HG02678 (cell line): ENCODE data around the gene FABP6.
"Not testable (repeated sequence)": the region's sequence is repeated elsewhere in the genome, so short reads cannot be mapped to it uniquely, and the experiment has no call there.

Experiments
- ATAC-seq: cut with Tn5 transposase; IDR thresholded peaks from one replicate; pipeline ENCODE4 v1.9.1; 2021; ENCODE audit warnings: mild to moderate bottlenecking, moderate library complexity; ENCODE audit not compliant: unreplicated experiment

FABP6 gene, protein sequence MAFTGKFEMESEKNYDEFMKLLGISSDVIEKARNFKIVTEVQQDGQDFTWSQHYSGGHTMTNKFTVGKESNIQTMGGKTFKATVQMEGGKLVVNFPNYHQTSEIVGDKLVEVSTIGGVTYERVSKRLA

DNA sequence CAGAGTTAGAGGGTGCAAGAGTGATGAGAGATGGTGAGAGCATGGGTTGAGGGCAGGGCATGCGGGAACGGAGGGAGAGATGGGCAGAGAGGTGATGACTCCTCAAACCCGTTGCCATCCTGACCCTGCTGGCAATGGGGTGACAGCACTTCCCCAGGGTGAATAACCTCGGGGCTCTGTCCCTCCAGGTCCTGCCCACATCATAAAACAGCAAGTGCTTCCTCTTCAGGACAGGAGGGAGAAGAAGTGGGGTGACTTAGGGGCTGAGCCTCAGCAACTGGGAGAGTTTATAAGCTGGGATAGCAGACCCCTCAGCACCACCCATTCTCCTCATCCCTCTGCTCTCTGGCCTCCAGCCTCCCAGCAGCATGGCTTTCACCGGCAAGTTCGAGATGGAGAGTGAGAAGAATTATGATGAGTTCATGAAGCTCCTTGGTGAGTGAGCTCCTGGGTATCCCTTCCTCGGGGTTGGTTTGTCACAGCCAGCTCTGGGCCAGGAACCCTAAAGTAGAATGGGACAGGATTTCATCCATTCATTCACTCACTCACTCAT is at the start of gene FABP6:
Gene FABP6, plus strand, starts transcription at position 317 of the 553 bp plus-strand sequence. Its CDS starts 52 bp downstream, at position 369.
- no peak for ATAC-seq

DNA sequence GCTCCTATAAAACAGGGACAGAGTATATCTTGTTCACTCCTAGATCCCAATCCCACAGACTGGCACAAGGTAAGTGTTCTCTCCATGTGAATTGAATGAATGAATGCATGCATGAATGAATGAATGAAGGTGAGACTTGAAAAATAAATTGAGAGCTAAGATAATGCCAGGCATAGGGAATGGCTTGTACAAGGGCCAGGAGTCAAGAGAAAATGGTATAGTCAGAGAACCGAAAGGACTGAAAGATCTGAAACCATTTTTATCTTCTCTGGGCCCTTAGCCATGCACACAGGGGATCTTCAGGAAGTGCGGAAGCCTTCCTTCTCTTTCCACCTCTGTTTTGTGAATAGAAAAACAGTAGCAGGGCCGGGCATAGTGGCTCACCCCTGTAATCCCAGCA is 48.4 kb upstream of the FABP6 start:
- ATAC-seq: no peak

DNA sequence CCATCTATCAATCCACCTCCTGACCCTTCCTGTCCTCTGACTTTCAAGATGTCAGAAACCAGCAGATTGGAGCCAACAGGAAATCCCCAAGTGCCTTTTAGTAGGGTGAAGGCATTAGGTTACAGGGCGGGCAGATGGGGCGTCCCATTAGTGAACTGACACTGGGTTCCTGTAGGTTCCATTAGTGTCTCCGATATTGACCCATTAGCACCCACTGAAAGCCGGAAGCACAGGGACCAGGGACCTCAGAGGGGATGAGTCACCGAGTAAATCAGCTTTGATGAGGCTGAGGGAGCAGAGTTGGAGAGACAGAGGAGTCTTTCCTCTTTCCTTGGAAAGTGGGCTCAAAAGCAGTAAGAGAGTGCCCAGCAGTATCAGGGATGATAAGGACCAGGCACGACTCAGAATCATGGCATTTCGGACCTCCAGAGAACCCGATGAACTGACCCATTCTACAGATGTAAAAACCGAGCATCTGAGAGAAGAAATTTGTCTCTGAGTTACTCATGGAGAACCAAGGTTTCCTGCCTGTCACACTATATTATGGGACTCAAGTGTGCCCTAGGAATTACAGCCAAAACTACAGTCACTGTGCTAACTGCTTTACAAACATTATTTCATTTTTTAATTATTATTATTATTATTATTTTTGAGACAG is 47.2 kb upstream of the FABP6 start:
- no peak for ATAC-seq

DNA sequence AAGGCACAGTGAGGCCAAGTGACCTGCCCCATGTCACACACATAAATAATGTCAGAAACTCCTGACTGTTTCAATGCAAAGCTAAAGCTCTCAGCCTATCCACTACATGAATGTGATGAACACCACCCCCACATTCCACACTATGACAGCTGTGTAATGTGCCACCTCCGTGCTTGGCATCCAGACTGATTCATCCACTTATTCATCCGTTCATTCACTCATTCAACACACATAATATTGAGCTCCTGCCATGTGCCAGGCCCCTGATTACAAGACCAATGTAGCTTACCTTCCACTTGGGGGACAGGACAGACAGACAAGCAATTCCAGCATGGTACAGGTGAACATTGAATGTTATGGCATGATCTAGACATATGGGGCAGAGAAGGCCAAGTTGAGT is 46.2 kb upstream of the FABP6 start:
- ATAC-seq: no peak

DNA sequence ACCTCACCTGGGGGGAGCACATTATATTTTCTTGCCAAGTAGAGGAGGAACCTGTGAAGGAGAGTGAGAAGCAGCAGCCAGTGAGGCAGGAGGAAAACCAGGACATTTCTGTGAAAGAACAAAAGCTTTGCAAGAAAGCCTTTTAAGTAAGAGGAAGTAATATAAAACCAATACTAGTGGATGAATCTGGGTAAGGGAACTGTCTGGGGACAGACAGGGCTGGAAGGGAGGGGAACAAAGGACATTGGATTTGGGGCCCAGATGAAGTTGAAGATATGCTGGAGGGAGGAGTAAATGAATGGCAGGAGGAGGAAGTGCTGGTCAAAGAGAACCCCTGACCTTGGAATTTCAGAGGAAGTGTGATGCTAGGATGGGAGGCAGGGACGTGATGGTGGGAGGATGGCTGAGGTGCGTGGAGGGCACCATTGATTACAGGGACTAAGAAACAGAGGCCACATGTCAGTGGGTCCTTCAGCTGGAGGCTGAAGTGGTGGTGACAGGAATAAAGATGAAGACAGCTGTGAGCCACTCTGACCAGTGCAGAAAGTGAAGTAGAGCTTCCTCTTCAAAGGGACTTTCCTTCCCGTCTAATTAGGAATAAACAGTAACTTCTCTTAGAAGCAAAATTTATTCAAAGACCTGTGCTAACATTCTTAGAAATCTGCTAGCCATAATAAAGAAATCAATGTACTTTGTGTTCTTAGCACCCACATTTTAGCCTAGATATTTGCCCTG is 43.5 kb upstream of the FABP6 start:
- no peak for ATAC-seq

DNA sequence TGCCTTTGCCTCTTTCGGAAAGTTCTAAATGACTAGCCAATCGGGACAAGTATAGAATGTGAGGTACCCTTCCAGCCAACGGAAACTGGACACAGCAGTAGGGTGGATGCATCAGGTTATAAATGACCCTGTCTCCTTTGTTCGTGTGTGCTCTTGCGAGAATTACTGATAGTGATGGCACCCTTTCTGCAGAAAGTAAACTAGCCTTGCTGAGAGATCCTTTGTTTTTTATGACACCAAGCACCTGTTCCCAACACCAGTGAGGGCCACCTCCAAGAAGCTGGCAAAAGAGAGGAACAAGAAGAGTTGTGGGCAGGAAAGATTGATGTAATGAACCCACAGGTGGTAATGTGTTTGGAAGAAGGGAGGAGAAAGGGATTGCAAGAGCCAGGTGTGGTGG is 42.8 kb upstream of the FABP6 start:
- ATAC-seq: no peak

DNA sequence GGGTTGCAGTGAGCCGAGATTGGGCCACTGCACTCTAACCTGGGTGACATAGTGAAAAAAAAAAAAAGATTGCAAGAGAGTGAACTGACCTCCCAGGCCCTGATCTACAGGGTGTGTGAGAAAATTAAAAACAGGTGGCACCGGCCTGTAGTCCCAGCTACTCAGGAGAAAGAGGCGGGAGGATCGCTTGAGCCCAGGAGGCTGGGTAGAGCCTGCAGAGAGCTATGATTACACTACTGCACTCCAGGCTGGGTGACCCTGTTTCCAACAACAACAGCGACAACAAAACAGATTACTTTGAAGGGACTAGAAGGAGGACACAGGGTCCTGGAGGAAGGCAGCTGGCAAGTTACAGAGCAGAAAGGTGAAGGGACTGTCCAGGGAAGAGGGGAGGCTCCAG is 42.2 kb upstream of the FABP6 start:
- no peak for ATAC-seq

DNA sequence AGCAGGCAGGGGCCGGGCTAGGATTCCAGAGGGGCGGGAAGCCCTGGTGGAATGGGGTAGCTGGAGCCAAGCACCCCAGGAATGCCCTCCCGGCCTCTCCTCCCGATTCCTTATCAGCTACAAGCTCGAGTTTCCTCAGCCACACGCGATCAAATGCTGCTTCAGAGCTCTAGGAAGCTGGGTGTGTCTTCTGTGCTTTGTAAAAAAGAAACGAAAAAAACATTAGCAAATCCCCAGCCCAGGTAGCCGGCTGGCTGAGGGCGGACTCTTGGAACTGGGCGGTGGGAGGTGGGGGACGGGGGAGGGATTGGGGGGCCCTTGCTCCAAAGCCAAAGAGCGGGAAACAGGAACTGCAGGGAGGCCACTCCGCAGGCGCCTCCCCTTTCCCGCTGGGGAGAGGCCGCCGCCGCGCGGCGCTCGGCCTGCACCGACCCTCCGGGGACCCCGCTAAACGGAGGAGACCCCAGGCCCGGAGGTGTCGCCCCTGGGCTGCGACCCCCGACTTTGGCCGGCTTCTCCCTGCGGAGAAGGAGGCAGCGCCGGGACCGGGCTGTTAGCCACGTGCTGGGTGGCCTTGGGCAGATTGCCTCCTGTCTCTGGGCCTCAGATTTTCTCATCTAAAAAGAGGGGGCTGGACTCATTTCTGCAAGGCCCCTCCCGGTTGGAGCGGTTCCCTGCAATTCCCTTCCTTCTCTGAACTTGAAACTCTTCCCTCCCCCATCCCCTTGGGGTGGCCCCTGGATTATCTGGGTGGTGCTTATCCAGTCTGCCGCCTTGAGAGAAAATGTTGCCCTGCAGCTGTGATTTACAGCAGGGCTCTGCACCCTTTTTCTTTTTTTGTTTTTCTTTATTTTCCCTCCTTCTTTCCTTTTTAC is 40.9 kb upstream of the FABP6 start:
- ATAC-seq: no peak

DNA sequence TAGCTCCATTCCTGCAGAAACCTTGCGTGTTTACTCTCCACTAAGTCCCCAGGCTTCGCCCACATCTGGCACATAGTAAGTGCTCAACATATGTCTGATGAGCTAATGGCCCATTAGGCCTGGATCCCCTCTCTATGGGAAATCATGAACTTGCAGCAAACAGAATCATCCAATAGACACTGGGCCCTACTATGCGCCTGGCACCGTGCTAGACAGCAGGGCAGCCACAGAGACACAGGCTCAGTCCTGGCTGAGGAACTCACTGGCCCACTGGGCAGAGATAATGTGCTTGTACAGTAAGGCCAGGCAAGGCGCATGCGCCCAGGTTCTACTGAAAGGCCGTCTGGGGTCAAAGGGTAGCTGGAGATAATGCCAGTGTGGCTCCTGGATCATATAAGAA is 36.9 kb upstream of the FABP6 start:
- ATAC-seq: no peak

DNA sequence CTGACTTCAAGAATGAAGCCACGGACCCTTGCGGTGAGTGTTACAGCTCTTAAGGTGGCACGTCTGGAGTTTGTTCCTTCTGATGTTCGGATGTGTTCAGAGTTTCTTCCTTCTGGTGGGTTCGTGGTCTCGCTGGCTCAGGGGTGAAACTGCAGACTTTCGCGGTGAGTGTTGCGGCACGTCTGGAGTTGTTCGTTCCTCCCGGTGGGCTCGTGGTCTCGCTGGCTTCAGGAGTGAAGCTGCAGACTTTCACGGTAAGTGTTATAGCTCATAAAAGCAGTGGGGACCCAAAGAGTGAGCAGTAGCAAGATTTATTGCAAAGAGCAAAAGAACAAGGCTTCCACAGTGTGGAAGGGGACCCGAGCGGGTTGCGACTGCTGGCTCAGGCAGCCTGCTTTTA is 36.2 kb upstream of the FABP6 start:
- not testable (repeated sequence) for ATAC-seq

DNA sequence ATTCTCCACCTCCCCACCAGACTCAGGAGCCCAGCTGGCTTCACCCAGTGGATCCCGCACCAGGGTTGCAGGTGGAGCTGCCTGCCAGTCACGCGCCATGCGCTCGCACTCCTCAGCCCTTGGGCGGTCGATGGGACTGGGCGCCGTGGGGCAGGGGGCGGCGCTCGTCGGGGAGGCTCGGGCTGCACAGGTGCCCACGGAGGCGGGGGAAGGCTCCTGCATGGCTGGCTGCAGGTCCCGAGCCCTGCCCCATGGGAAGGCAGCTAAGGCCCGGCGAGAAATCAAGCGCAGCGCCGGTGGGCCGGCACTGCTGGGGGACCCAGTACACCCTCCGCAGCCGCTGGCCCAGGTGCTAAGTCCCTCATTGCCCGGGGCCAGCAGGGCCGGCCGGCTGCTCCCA is 35.5 kb upstream of the FABP6 start:
- not testable (repeated sequence) for ATAC-seq

DNA sequence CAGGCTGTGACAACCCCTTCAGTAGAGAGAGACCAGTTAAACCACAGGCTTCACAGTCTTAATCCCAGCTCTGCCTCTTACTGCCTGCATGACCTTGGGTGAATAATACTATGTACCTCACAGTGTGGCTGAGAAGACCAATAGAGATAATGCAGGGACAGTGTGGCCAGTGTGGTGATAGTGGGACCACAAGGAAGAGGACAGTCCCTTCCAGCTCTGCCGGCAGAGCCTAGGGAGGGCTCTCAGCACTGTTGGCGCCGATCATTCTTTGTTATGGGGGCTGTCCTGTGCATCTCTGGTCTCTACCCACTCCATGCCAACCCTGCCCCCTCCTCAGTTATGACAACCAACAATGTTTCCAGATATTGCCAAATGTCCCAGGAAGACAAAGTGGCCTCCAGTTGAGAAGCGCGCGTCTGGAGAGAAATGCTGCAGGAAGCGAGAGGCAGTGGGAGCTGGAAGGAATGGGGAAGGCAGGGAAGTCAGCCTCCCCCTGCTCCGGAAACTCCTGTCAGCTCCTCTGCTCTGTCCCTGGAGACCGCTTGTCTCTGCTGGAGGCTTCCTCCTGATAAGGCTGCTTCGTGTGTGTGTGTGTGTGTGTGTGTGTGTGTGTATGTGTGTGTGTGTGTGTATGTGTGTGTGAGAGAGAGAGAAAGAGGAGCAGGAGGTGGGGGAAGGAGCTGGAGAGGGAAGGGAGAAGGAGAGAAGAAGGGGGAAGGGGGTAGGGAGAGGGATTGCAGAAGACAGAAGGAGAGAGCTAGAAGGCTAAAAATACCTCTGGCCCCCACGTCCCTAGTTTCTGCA is 31.8 kb upstream of the FABP6 start:
- ATAC-seq: no peak

DNA sequence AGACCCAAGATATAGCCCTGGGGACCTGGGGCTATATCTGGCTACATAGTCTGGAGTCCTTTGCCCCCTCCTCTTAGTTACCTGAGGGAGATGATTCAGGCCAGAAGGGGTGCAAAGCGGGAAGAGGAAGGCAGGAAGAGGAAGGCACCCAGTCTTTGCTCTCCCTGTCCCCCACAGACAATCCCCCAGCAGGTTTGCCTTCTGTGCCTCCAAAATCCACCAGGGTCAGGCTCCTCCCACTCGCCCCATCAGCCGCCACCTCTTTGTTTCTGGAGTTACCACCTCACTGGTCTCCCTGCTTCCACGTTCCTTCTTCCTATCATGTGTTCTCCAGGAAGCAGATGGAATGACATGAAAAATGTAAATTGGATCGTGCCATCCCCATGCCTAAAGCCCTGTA is 31.2 kb upstream of the FABP6 start:
- no peak for ATAC-seq

DNA sequence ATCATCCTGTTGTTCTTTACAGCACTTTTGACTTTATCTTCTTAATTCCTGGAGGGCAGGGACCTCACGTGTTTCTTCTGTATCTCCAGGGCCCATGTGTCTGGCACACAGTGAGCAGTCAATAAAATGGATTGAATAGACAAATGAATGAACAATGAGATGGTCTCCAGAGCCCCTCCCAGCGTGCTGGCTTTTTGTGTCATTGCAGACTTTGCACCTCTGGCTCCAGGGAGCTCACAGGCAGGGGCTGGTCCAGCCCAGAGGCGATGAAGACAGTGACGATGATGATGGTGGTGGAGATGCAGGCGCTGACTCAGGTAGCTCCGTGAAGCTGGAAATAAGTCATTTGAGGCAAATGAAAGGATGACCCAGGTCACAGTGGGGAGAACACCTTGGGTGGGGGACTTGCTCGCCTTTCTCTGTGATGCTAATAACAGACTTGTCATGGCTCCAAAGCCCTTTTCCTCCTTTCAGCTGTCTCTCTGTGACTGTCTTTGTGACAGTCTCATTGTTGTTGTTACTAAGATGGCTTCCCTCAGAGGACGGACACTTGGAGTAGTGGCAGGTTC is 30.4 kb upstream of the FABP6 start:
- no peak for ATAC-seq

DNA sequence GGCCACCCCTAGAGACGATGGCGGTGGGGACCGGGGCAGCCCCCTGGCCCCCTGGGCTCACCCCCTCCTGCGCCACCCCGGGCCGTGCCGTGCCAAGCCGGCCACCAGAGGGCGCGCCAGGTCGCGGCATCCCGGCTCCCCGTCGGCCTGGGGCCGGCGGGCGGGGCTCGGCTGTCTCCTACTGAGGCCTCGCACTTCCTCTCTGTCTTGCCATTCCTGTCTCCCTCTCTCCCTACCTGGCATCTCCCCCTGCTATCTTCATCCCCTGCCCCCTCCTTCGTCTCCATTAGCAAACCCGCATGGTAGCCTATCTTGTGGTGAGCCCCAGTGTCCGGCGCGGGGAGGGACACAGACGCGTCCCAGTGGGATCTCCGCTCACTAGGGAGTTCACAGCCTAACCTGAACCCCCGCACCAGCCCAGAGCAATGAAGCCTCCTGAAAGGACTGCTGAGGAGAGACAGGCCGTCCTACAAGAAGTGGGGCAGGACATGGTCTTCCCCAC is 29.8 kb upstream of the FABP6 start:
- peak; percentile 98 for ATAC-seq

DNA sequence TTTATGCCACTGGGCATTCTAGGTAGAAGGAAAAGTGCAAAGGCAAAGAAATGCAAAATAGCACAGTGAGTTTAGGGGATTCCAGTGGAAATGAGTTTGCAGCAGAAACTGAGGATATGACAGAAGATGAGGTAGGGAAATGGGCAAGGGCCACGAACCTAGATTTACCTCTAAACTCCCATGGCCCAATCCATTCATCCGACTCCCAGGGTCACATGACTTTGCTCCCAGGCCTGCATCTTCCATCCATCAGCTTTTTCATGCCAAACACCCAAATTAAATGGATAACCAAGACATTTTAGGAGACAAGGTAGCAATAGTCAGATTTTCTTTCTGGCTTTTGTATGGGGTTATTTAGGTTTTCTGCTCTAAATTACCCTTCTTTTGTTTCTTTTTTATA is 22.2 kb upstream of the FABP6 start:
- no peak for ATAC-seq

DNA sequence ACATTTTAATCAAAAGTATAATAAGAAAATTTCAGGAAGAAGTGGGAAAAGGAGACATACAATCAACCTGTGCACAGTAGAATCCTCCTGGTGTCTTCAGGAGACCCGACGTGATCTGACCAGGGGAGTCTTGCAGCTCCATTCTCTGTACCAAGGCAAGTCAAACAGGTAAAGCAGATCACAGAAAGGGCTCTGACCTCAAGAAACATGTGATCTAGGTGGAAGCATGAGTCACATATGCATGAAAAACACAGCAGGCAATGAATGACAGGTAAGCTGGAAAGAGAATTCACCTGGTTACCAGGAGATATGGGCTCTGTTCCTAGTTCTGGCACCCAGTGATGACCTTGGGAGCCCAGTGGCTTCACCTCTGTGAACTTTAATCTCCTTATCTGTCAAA is 19.4 kb upstream of the FABP6 start:
- no peak for ATAC-seq

DNA sequence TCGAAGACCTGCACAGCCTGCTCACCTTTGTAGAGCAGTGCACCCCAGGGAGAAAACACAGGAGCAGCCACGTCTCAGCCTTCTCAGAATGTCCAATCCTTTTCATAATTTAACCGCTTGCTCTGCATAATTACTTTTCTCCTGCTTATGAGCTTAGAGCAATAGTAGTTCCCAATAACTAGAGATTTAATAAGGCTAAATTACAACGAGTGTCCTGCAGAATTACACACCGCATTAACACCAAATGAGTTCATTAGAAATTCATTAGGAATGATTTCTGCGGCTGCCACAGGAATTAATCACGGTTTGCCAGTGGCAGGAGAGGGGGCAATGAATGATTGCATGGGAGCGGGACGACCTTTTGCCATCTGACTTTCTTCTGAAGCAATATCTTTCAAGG is 18.7 kb upstream of the FABP6 start:
- no peak for ATAC-seq

DNA sequence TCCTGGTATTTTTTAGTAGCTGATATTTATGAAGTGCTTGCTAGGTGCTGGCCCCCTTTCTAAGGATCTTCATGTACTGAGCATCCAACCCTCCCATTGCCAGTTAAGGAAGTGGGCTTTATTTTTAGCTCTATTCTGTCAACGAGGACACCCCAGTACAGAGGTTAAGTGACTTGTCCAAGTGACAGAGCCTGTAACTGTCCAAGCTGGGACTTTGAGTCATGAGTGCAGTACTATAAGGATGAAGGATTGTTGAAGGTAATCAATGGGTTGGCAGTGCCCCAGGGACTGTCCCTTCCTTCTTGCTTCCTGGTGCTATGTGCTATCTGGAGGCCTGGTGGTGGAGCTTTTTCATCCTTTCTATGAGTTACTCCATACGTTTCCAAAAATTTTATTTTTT is 18.0 kb upstream of the FABP6 start:
- no peak for ATAC-seq

DNA sequence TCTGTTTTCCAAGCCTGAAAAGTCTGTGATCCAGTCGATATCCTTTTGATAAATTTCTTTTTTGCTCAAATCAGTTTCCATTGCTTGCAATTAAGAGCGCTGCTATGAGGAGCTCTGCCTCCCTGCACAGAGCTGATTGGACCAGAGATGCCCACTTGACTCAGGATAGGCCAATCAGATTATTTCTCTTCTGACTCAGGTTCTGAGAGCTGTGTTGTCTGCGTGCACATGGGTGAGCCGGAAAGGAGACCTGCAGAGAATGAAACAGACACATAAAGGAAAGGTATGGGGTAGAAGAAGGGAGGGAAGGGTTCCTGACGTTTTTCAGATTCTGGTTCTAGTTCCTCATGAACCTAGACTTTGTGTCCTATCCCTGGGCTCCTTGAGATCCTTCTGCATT is 15.8 kb upstream of the FABP6 start:
- no peak for ATAC-seq
